Progenitor cell of endocrine pancreas (in vitro differentiated cells): ENCODE results near the gene MCRIP2. TPM values are rescaled to one million over a fixed set of nuclear protein-coding genes. Genes with fewer than 3 reads are reported as not detected.
"Not testable (repeated sequence)": the region's sequence is repeated elsewhere in the genome, so short reads cannot be mapped to it uniquely, and the experiment has no call there.

Experiments used
- DNase-seq: peaks from one replicate; pipeline ENCODE4 v3.0.0; 2021; ENCODE audit warnings: low spot score; ENCODE audit not compliant: unreplicated experiment
- H3K27ac Mint-ChIP-seq: 2 replicates; pipeline ENCODE4 v1.8.0; 2021; ENCODE audit warnings: mild to moderate bottlenecking, moderate library complexity, mixed read lengths
- H3K27me3 Mint-ChIP-seq: 2 replicates; pipeline ENCODE4 v1.8.0; 2021; ENCODE audit warnings: mixed read lengths
- H3K36me3 Mint-ChIP-seq: 2 replicates; pipeline ENCODE4 v1.8.0; 2022; ENCODE audit warnings: mixed read lengths; ENCODE audit not compliant: insufficient read depth
- H3K4me1 Mint-ChIP-seq: 2 replicates; pipeline ENCODE4 v1.8.0; 2021; ENCODE audit warnings: low read depth, mixed read lengths
- H3K4me3 Mint-ChIP-seq: 2 replicates; pipeline ENCODE4 v1.8.0; 2021; ENCODE audit warnings: low read depth, mild to moderate bottlenecking, moderate library complexity, mixed read lengths
- H3K9me3 Mint-ChIP-seq: 2 replicates; pipeline ENCODE4 v1.8.0; 2021; ENCODE audit warnings: low read depth, mixed read lengths
- total RNA-seq: library from RNA; stranded (reverse); gene quantifications from 2 replicates; pipeline ENCODE4 v1.2.1, GENCODE V29; 2021
- TF ChIP-seq, protein P1 (sequence below): fragments of 200-600 bp; sonication (generic); IDR thresholded peaks from one replicate; pipeline ENCODE4 v1.5.0; 2021; ENCODE audit warnings: antibody characterized with exemption, mild to moderate bottlenecking; ENCODE audit not compliant: unreplicated experiment

MCRIP2 gene
- total RNA-seq, 1 donor from 2014 or later = 31.4 TPM

DNA sequence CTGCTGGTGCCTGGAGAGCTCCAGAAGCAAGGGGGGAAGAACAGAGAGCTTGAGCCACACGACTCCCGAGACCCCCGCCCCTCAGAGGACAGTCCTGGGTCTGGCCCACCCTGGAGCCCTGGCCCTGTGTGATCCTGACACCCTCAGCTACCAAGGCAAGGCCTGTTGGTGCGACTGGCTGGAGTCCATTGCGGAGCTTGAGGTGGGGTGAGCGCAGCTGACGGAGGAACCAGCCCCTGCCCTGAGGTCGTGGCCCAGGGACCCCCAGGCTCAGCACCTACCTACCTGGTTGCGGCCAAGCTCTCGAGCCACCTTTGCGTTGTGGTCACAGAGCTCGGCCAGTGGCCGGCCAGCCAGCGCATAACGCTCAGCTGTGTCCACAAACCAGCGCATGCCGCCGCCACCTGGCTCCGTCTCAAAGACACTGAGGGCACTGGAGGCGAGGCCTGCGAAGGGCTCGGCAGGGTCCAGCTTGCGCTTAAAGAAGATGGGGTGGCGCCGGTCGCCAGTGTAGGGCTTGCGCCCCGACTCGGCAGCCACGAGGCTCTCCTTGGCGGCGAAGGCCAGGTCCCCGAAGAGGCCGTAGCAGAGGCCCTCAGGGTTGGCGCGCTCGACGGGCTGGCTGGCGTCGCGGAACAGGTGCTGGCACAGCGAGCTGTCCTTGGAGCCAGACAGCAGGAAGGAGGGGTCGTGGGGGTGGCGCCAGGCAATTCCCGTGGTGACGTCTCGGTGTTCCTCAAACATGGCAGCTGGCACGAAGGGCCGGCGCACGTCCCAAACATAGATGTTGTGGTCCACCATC, 45.0 kb downstream of the MCRIP2 start:
- H3K9me3 Mint-ChIP-seq = no peaks in the 10 kb centered on the region
- H3K4me1 Mint-ChIP-seq = peaks cover 11% of the 10 kb centered on the region
- H3K27ac Mint-ChIP-seq = no peak overlapping the region
- DNase-seq = no peak
- TF ChIP-seq, protein P1, sequence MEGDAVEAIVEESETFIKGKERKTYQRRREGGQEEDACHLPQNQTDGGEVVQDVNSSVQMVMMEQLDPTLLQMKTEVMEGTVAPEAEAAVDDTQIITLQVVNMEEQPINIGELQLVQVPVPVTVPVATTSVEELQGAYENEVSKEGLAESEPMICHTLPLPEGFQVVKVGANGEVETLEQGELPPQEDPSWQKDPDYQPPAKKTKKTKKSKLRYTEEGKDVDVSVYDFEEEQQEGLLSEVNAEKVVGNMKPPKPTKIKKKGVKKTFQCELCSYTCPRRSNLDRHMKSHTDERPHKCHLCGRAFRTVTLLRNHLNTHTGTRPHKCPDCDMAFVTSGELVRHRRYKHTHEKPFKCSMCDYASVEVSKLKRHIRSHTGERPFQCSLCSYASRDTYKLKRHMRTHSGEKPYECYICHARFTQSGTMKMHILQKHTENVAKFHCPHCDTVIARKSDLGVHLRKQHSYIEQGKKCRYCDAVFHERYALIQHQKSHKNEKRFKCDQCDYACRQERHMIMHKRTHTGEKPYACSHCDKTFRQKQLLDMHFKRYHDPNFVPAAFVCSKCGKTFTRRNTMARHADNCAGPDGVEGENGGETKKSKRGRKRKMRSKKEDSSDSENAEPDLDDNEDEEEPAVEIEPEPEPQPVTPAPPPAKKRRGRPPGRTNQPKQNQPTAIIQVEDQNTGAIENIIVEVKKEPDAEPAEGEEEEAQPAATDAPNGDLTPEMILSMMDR = no peak
- H3K4me3 Mint-ChIP-seq = peak overlapping the region; percentile 45
- H3K36me3 Mint-ChIP-seq = peaks cover 9% of the 10 kb centered on the region
- peaks cover 5% of the 10 kb centered on the region for H3K27me3 Mint-ChIP-seq

DNA sequence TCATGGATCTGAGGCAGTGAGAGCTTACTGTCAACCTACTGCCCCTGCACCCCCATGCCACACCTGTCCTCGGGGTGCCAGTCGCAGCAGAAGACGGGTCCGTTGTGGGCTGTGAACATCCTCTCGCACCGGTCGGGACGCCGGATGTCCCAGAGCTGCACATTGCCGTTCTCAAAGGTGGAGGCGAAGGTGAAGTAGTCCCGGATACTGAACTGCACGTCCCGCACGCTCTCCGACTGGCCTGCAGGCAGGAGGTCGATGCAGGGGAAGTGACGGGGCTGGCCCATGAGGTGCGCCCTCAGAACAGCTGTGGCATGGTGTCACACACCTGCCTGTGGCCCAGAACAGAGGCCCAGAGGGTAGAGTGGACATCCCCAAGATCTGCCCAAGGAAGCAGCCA, 45.9 kb downstream of the MCRIP2 start:
- Mint-ChIP-seq H3K36me3 (peaks cover 4% of the 10 kb centered on the region), H3K27ac (no peak overlapping the region), H3K27me3 (peaks cover 13% of the 10 kb centered on the region), H3K4me3 (no peak overlapping the region), H3K9me3 (no peaks in the 10 kb centered on the region), H3K4me1 (peaks cover 8% of the 10 kb centered on the region)
- TF ChIP-seq, protein P1 = no peak
- DNase-seq = no peak

DNA sequence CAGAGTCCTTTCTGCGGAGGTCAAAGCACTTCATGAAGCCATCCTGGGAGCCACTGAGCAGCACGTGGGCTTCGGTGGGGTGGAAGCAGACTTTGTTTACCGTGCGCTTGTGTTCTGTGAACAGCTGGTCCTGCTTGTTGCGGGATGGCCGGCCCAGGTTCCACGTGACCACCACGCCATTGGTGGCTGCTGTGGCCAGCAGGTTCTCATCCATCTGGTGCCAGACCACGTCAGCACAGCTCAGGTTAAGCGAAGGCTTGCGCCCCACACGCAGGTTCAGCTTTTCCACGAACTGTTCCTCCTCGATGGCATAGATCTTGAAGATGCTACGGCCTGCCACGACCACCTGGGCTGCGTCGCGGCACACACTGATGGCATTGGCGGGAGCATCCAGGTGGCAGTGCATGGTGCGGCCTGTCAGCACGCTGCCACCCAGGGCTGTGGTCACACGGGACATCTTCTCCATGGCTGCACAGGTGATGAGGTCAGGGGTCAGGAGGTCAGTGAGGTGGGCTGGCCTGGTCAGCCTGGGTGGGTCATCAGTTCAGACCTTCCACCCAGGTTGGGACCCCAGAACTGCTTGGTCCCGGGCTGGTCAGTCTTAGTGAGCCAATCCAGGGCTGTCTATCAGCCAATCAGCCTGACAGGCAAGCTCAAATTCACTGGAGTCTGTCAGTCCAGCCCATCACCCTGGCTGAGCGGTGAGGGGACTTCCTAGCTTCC, 47.7 kb downstream of the MCRIP2 start:
- Mint-ChIP-seq H3K36me3 (peaks cover 3% of the 10 kb centered on the region), H3K4me3 (peak overlapping the region; percentile 85), H3K9me3 (no peaks in the 10 kb centered on the region), H3K27me3 (peaks cover 23% of the 10 kb centered on the region), H3K27ac (no peak overlapping the region), H3K4me1 (peaks cover 7% of the 10 kb centered on the region)
- DNase-seq = no peak
- TF ChIP-seq, protein P1 = no peak

DNA sequence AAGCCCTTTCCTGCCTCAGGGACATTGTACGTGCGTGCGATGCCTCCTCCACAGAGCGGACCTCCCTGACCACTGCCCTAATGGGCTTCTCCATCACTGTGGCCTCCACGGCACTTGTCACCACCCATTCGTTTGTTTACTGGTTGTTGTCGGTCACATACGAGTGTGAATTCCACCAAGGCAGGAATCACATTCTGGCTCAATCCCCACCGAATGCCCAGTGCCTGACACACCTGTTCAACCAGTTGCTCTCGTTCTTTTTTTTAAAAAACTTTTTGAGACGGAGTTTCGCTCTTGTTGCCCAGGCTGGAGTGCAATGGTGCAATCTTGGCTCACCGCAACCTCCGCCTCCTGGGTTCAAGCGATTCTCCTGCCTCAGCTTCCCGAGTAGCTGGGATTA, 49.6 kb downstream of the MCRIP2 start:
- H3K4me1 Mint-ChIP-seq, DNase-seq, H3K36me3 Mint-ChIP-seq, H3K27ac Mint-ChIP-seq, H3K9me3 Mint-ChIP-seq: not testable (repeated sequence)
- Mint-ChIP-seq H3K27me3 (peaks cover 32% of the 10 kb centered on the region), H3K4me3 (peak overlapping the region; percentile 85)

DNA sequence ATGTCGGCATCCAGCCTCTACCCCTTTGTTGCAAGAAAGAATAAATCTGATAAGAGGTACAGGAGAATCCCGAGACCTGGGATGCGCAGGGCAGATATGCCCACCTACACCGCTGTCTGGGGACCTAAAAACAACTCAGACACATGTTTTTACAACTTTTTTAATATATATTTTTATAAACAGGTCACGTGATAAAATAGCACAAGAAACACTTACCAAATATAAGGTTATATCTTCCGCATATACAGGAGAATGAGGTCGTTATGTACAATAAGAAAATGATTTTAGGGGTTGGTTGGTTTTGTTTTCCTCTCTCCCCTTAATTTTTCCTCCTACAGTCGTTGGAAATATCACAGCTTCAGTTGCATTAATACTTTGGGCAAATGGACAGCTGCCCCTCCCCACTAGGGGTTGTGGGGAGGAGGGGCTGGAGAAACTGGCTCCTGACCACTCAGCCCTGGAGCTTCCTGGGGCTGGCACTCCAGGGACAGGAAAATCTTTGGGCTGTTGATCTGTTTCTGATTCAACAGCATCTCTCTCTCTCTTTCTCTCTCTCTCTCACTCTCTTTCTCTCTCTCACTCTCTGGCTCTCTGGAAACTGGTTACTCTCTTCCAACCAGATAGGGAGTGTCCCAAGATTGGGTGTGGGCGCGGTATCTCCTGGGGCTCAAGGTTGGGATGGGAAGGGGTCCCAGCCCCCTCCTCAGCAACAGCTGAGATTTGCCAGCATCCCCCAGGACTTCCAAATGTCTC, 50.9 kb downstream of the MCRIP2 start:
- no peak overlapping the region for H3K4me3 Mint-ChIP-seq
- peaks cover 5% of the 10 kb centered on the region for H3K4me1 Mint-ChIP-seq
- TF ChIP-seq, protein P1 = no peak
- DNase-seq = no peak
- no peaks in the 10 kb centered on the region for H3K36me3 Mint-ChIP-seq
- no peaks in the 10 kb centered on the region for H3K9me3 Mint-ChIP-seq
- H3K27ac Mint-ChIP-seq = no peak overlapping the region
- peaks cover 41% of the 10 kb centered on the region for H3K27me3 Mint-ChIP-seq
